Neural progenitor cell (in vitro differentiated cells): ENCODE data around the gene CDK5RAP2. TPM values are rescaled to one million over a fixed set of nuclear protein-coding genes. Genes with fewer than 3 reads are reported as not detected.

Source experiments
- DNase-seq: peaks from one replicate; pipeline ENCODE4 v3.0.0-alpha.2; 2016; ENCODE audit warnings: low spot score
- H2AFZ ChIP-seq: fragments of 200-600 bp; sonication (generic); replicated peaks from 2 replicates; pipeline ENCODE4 v1.6.1; 2016; ENCODE audit warnings: antibody characterized with exemption
- H3F3A ChIP-seq: fragments of 200-600 bp; sonication (generic); 2 replicates; pipeline ENCODE4 v1.6.1; 2016; ENCODE audit warnings: antibody characterized with exemption, low read depth
- H3K27ac ChIP-seq: fragments of 200-600 bp; sonication (generic); 2 replicates; pipeline ENCODE4 v1.5.1; 2016; ENCODE audit warnings: mild to moderate bottlenecking
- H3K27me3 ChIP-seq: fragments of 200-600 bp; sonication (generic); 2 replicates; pipeline ENCODE4 v1.6.1; 2016; ENCODE audit warnings: mild to moderate bottlenecking, moderate library complexity
- H3K36me3 ChIP-seq: fragments of 200-600 bp; sonication (generic); 2 replicates; pipeline ENCODE4 v1.5.1; 2016
- H3K4me1 ChIP-seq: fragments of 200-600 bp; sonication (generic); 2 replicates; pipeline ENCODE4 v1.6.1; 2016; ENCODE audit warnings: mixed run types
- H3K4me2 ChIP-seq: fragments of 200-600 bp; sonication (generic); 2 replicates; pipeline ENCODE4 v1.6.1; 2016
- H3K4me3 ChIP-seq: fragments of 200-600 bp; sonication (generic); 2 replicates; pipeline ENCODE4 v1.5.1; 2016
- H3K79me2 ChIP-seq: fragments of 200-600 bp; sonication (generic); 2 replicates; pipeline ENCODE4 v1.6.1; 2016; ENCODE audit warnings: low read depth
- H3K9ac ChIP-seq: fragments of 200-600 bp; sonication (generic); 2 replicates; pipeline ENCODE4 v1.6.1; 2016
- H3K9me3 ChIP-seq: fragments of 200-600 bp; sonication (generic); 2 replicates; pipeline ENCODE4 v1.5.1; 2016; ENCODE audit warnings: low read depth
- H4K20me1 ChIP-seq: fragments of 200-600 bp; sonication (generic); 2 replicates; pipeline ENCODE4 v1.6.1; 2016; ENCODE audit warnings: low read depth
- H3K27ac Mint-ChIP-seq: 3 replicates; pipeline ENCODE4 v1.8.0; 2021; ENCODE audit warnings: mixed read lengths
- H3K27me3 Mint-ChIP-seq: 2 replicates; pipeline ENCODE4 v1.8.0; 2022; ENCODE audit warnings: low read depth, mild to moderate bottlenecking, inconsistent platforms, moderate library complexity, mixed read lengths; ENCODE audit not compliant: insufficient read depth
- H3K36me3 Mint-ChIP-seq: 3 replicates; pipeline ENCODE4 v1.8.0; 2021; ENCODE audit warnings: mixed read lengths
- H3K4me1 Mint-ChIP-seq: 3 replicates; pipeline ENCODE4 v1.8.0; 2021; ENCODE audit warnings: mixed read lengths
- H3K4me3 Mint-ChIP-seq: 3 replicates; pipeline ENCODE4 v1.8.0; 2021; ENCODE audit warnings: mild to moderate bottlenecking, moderate library complexity, mixed read lengths
- H3K9me3 Mint-ChIP-seq: 3 replicates; pipeline ENCODE4 v1.8.0; 2020; ENCODE audit warnings: mixed read lengths
- EZH2 ChIP-seq: fragments of 200-600 bp; sonication (generic); IDR thresholded peaks from 2 replicates; pipeline ENCODE4 v1.6.1; 2017; ENCODE audit warnings: antibody characterized with exemption, mild to moderate bottlenecking, moderate library complexity
- EZH2phosphoT487 ChIP-seq: fragments of 200-600 bp; sonication (generic); IDR thresholded peaks from 2 replicates; pipeline ENCODE4 v1.6.1; 2017; ENCODE audit warnings: antibody characterized with exemption
- total RNA-seq: library from RNA; depleted of rRNA; stranded (reverse); fragments of >200 nt; gene quantifications from 2 replicates; pipeline ENCODE4 v1.2.3, GENCODE V29; 2015; ENCODE audit warnings: low replicate concordance
- TF ChIP-seq, protein P1 (sequence below): fragments of 200-600 bp; sonication (generic); IDR thresholded peaks from 2 replicates; pipeline ENCODE4 v1.5.1; 2017; ENCODE audit warnings: antibody characterized with exemption, mild to moderate bottlenecking

CDK5RAP2 gene
- total RNA-seq, 1 donor from 2014 or later: 62.5 TPM

DNA sequence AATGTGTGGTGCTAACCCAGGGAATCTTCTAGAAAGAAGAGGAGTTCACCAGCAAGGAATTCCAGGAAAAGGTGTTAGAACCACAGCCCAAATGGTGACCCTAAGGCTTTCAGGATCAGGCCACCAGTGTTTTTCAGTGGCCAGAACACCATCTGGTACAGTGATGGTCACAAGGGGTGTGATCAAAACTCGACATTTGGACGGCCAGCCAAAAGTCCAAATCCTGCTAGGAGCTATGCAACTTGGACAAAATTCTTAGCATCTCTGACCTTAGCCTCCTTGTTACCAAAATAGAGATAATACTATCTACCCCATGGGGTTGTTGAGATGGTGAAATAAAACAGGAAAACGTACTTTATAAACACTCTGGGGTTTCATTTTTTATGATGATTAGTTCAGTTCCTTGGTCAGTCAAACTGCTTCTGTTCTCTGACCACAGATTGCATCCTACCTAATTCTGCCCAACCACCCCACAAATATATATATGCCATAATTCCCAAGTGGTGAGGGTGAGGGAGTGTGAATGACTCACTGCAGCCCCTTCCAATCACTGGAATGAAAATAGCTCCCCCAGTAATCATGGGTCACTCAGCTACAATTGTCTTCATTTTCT is 210.3 kb downstream of the CDK5RAP2 start:
- H3K79me2 ChIP-seq: no peaks in the 10 kb centered on the region
- Mint-ChIP-seq H3K9me3 (peaks cover 5% of the 10 kb centered on the region), H3K27ac (no peak overlapping the region), H3K4me1 (no peaks in the 10 kb centered on the region), H3K4me3 (no peak overlapping the region), H3K36me3 (no peaks in the 10 kb centered on the region), H3K27me3 (no peaks in the 10 kb centered on the region)
- H3K9ac ChIP-seq: no peak overlapping the region
- no peaks in the 10 kb centered on the region for H3F3A ChIP-seq
- H2AFZ ChIP-seq: no peak overlapping the region
- TF ChIP-seq EZH2phosphoT487 (no peak), EZH2 (no peak)
- TF ChIP-seq, protein P1, sequence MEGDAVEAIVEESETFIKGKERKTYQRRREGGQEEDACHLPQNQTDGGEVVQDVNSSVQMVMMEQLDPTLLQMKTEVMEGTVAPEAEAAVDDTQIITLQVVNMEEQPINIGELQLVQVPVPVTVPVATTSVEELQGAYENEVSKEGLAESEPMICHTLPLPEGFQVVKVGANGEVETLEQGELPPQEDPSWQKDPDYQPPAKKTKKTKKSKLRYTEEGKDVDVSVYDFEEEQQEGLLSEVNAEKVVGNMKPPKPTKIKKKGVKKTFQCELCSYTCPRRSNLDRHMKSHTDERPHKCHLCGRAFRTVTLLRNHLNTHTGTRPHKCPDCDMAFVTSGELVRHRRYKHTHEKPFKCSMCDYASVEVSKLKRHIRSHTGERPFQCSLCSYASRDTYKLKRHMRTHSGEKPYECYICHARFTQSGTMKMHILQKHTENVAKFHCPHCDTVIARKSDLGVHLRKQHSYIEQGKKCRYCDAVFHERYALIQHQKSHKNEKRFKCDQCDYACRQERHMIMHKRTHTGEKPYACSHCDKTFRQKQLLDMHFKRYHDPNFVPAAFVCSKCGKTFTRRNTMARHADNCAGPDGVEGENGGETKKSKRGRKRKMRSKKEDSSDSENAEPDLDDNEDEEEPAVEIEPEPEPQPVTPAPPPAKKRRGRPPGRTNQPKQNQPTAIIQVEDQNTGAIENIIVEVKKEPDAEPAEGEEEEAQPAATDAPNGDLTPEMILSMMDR: no peak
- H3K36me3 ChIP-seq: no peaks in the 10 kb centered on the region
- H3K4me2 ChIP-seq: no peak overlapping the region
- no peaks in the 10 kb centered on the region for H3K27me3 ChIP-seq
- no peak overlapping the region for H3K27ac ChIP-seq
- no peak for DNase-seq
- H3K9me3 ChIP-seq: no peaks in the 10 kb centered on the region
- no peaks in the 10 kb centered on the region for H4K20me1 ChIP-seq
- no peaks in the 10 kb centered on the region for H3K4me1 ChIP-seq
- H3K4me3 ChIP-seq: no peak overlapping the region

GRCh38 chr9:120368799-120369198 is 211.2 kb downstream of the CDK5RAP2 start:
- Mint-ChIP-seq H3K27me3 (no peaks in the 10 kb centered on the region), H3K9me3 (peaks cover 5% of the 10 kb centered on the region), H3K4me3 (no peak overlapping the region), H3K36me3 (no peaks in the 10 kb centered on the region), H3K27ac (no peak overlapping the region), H3K4me1 (no peaks in the 10 kb centered on the region)
- Histone ChIP-seq H3K36me3 (no peaks in the 10 kb centered on the region), H4K20me1 (no peaks in the 10 kb centered on the region), H3K4me3 (no peak overlapping the region), H3K79me2 (no peaks in the 10 kb centered on the region), H3K9ac (no peak overlapping the region), H3K4me1 (no peaks in the 10 kb centered on the region), H3F3A (no peaks in the 10 kb centered on the region), H3K27ac (no peak overlapping the region), H3K27me3 (no peaks in the 10 kb centered on the region), H3K4me2 (no peak overlapping the region), H3K9me3 (no peaks in the 10 kb centered on the region), H2AFZ (no peak overlapping the region)
- TF ChIP-seq, protein P1: no peak
- TF ChIP-seq EZH2phosphoT487 (no peak), EZH2 (no peak)
- no peak for DNase-seq

DNA sequence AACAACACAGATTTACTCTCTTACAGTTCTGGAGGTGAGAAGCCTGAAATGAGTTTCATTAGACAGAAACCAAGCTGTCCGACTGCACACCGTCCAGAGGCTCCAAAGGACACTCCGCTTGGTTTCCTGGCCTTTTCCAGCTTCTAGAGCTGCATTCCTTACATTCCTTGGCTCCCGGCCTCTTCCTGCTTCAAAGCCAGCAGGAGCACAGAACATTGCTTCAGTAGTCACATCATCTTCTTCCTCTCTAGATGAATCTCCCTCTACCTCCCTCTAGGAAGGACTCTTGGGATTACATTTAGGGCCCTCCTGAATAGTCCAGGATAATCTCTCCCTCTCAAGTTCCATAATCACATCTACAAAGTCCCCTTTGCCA is 213.3 kb downstream of the CDK5RAP2 start:
- no peaks in the 10 kb centered on the region for H3K4me1 Mint-ChIP-seq
- Histone ChIP-seq H3K4me1 (no peaks in the 10 kb centered on the region), H3F3A (no peaks in the 10 kb centered on the region), H2AFZ (no peak overlapping the region), H3K4me3 (no peak overlapping the region), H3K36me3 (no peaks in the 10 kb centered on the region), H4K20me1 (no peaks in the 10 kb centered on the region), H3K27ac (no peak overlapping the region), H3K9me3 (no peaks in the 10 kb centered on the region), H3K9ac (no peak overlapping the region), H3K4me2 (no peak overlapping the region), H3K79me2 (no peaks in the 10 kb centered on the region), H3K27me3 (no peaks in the 10 kb centered on the region)
- no peak overlapping the region for H3K4me3 Mint-ChIP-seq
- peak; percentile 52 for DNase-seq
- TF ChIP-seq, protein P1: peak; percentile 18
- TF ChIP-seq EZH2phosphoT487 (no peak), EZH2 (no peak)
- H3K9me3 Mint-ChIP-seq: peaks cover 5% of the 10 kb centered on the region
- no peak overlapping the region for H3K27ac Mint-ChIP-seq
- no peaks in the 10 kb centered on the region for H3K27me3 Mint-ChIP-seq
- no peaks in the 10 kb centered on the region for H3K36me3 Mint-ChIP-seq
